HepG2 (cell line): Measurements from ENCODE around the gene STK36. TPM values are rescaled to one million over a fixed set of nuclear protein-coding genes. Genes with fewer than 3 reads are reported as not detected.

Experiments used
- CBX5 ChIP-seq: sonication (generic); formaldehyde crosslinking; IDR thresholded peaks from 2 replicates; pipeline ENCODE4 v1.4.0; 2020; ENCODE audit warnings: missing genetic modification reagents, borderline replicate concordance
- NCOA2 ChIP-seq: sonication (generic); formaldehyde crosslinking; IDR thresholded peaks from 2 replicates; pipeline ENCODE4 v1.8.0; 2022; ENCODE audit warnings: inconsistent platforms
- PHF21A ChIP-seq: sonication (generic); formaldehyde crosslinking; IDR thresholded peaks from 2 replicates; pipeline ENCODE4 v1.5.0; 2020; ENCODE audit warnings: mild to moderate bottlenecking, missing genetic modification reagents
- RARG ChIP-seq: sonication (generic); formaldehyde crosslinking; IDR thresholded peaks from 2 replicates; pipeline ENCODE4 v1.4.0; 2020; ENCODE audit warnings: low read depth, mild to moderate bottlenecking, missing genetic modification reagents
- SATB2 ChIP-seq: sonication (generic); formaldehyde crosslinking; IDR thresholded peaks from 2 replicates; pipeline ENCODE4 v1.5.0; 2020; ENCODE audit warnings: missing genetic modification reagents
- SMAD9 ChIP-seq: sonication (generic); formaldehyde crosslinking; IDR thresholded peaks from 2 replicates; pipeline ENCODE4 v1.5.1; 2020; ENCODE audit warnings: mild to moderate bottlenecking, missing genetic modification reagents
- SPEN ChIP-seq: sonication (generic); formaldehyde crosslinking; IDR thresholded peaks from 2 replicates; pipeline ENCODE4 v1.5.1; 2020; ENCODE audit warnings: low read depth, mild to moderate bottlenecking, missing genetic modification reagents
- SRY ChIP-seq: sonication (generic); formaldehyde crosslinking; IDR thresholded peaks from 2 replicates; pipeline ENCODE4 v1.8.0; 2022; ENCODE audit warnings: mild to moderate bottlenecking, missing genetic modification reagents
- ZBTB3 ChIP-seq: sonication (generic); formaldehyde crosslinking; IDR thresholded peaks from 2 replicates; pipeline ENCODE4 v1.4.0; 2020; ENCODE audit warnings: low read depth, mild to moderate bottlenecking, moderate library complexity, missing genetic modification reagents, borderline replicate concordance
- ZFP36L2 ChIP-seq: sonication (generic); formaldehyde crosslinking; IDR thresholded peaks from 2 replicates; pipeline ENCODE4 v1.4.0; 2020; ENCODE audit warnings: missing genetic modification reagents
- ZNF432 ChIP-seq: sonication (generic); formaldehyde crosslinking; IDR thresholded peaks from 2 replicates; pipeline ENCODE4 v1.5.0; 2020; ENCODE audit warnings: missing genetic modification reagents, mild to moderate bottlenecking, borderline replicate concordance
- ZNF615 ChIP-seq: sonication (generic); formaldehyde crosslinking; IDR thresholded peaks from 2 replicates; pipeline ENCODE4 v1.5.0; 2020; ENCODE audit warnings: mild to moderate bottlenecking, missing genetic modification reagents, borderline replicate concordance
- ZNF713 ChIP-seq: sonication (generic); formaldehyde crosslinking; IDR thresholded peaks from 2 replicates; pipeline ENCODE4 v1.4.0; 2020; ENCODE audit warnings: mild to moderate bottlenecking, missing genetic modification reagents
- ZNF775 ChIP-seq: sonication (generic); formaldehyde crosslinking; IDR thresholded peaks from 2 replicates; pipeline ENCODE4 v1.4.0; 2020; ENCODE audit warnings: missing genetic modification reagents, mild to moderate bottlenecking, moderate library complexity, borderline replicate concordance
- ZNF777 ChIP-seq: sonication (generic); formaldehyde crosslinking; IDR thresholded peaks from 2 replicates; pipeline ENCODE4 v1.4.0; 2020; ENCODE audit warnings: missing genetic modification reagents
- polyA plus RNA-seq, 8 experiments: library from polyadenylated mRNA; depleted of rRNA in 3 of 8; stranded (reverse) in 7 of 8; unstranded in 1 of 8; fragments of >200 nt; fragmentation: Illumina TruSeq in 4 of 8; extraction: Trizol in 4 of 8; gene quantifications; 2 replicates each; pipeline versions ENCODE4 v1.2.1 to v1.2.3, GENCODE V29; 2011 to 2016; ENCODE audit warnings: low read depth in 4 of 8, missing spikeins in 1 of 8, mixed read lengths in 1 of 8; ENCODE audit not compliant: insufficient read depth in 1 of 8
- total RNA-seq, 5 experiments: library from RNA; depleted of rRNA; stranded (reverse); fragments of >200 nt; fragmentation: Illumina TruSeq; extraction: Trizol; gene quantifications; 2 replicates each; pipeline ENCODE4 v1.2.3, GENCODE V29; 2016; ENCODE audit warnings: low read depth in 1 of 5
- TF ChIP-seq, protein P1 (sequence below), 2 experiments: fragments of 450-650 bp in 1 of 2; sonication (generic) in 1 of 2; formaldehyde crosslinking; IDR thresholded peaks; 2 replicates each; pipeline versions ENCODE4 v1.5.0 to v1.8.0; 2020 to 2022; ENCODE audit warnings: mild to moderate bottlenecking in 1 of 2, missing genetic modification reagents in 1 of 2
- TF ChIP-seq, protein P2 (sequence below): sonication (generic); formaldehyde crosslinking; IDR thresholded peaks from 2 replicates; pipeline ENCODE4 v1.8.0; 2022; ENCODE audit warnings: mild to moderate bottlenecking, missing genetic modification reagents
- TF ChIP-seq, protein P3 (sequence below): sonication (generic); formaldehyde crosslinking; IDR thresholded peaks from 2 replicates; pipeline ENCODE4 v1.4.0; 2020; ENCODE audit warnings: mild to moderate bottlenecking, missing genetic modification reagents
- TF ChIP-seq, protein P4 (sequence below): sonication (generic); formaldehyde crosslinking; IDR thresholded peaks from 2 replicates; pipeline ENCODE4 v1.8.0; 2022; ENCODE audit warnings: mild to moderate bottlenecking, missing genetic modification reagents, borderline replicate concordance
- TF ChIP-seq, protein P5 (sequence below): sonication (generic); formaldehyde crosslinking; IDR thresholded peaks from 2 replicates; pipeline ENCODE4 v1.4.0; 2020; ENCODE audit warnings: missing genetic modification reagents

STK36 gene
- total and polyA plus RNA-seq, 2 of the 13 experiments (the other 11 are each of a cell fraction or from before 2014, with no cell fraction given) = 45.9 to 83.5 TPM

DNA sequence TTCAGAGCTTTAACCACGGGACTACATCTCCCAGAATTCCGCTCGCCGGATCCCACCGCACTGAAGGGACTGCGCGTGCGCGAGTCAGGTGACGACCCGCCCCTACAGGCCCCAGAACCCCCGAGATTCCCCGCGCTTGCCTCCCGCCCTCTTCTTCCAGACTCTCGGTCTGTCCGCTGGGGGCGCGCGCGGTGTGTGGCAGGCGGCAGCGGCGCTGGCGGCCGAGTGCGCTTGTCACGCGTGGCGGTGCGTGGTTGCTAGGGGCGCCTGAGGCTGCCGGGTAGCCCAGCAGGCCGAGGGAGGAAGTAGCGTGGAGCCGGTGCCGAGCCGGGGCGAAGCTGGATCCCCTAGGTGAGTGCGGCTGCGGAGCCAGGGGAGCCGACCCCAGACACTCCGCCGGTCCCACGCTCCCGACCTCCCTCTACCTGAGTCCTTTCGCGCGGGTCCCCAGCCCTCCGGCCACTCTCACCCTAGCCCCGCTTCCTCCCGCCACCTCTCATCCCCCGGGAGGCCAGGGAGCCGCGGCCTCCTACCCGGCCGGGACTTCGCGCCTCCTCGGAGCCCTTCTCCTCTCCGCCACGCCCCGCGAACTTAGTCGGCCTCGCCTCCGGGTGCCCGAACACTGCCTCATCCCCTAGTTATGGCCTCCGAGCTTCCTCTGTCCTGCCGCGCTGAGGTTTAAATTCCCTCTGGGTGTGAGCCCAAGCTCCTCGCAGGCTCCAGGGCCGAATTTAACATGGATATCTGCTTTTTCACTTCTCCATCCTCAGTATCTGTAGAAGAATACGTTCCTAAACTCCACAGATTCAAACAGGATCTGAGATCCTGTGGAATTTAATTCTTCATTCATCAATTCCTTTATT lies 39.0 kb downstream of the STK36 start, which contains the start of gene TTLL4 (continued):
- peak; percentile 59 for TF ChIP-seq PHF21A
- no peak for TF ChIP-seq ZNF432 (CRISPR knock-in tag)
- peak; percentile 88; the same call in 1 of the 2 replicates for TF ChIP-seq ZNF713
- TF ChIP-seq SATB2 (CRISPR knock-in tag) = peak; percentile 10; the same call in 1 of the 2 replicates
- TF ChIP-seq, protein P1, sequence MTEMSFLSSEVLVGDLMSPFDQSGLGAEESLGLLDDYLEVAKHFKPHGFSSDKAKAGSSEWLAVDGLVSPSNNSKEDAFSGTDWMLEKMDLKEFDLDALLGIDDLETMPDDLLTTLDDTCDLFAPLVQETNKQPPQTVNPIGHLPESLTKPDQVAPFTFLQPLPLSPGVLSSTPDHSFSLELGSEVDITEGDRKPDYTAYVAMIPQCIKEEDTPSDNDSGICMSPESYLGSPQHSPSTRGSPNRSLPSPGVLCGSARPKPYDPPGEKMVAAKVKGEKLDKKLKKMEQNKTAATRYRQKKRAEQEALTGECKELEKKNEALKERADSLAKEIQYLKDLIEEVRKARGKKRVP (CRISPR knock-in tag; IDR thresholded peaks at IDR 0.05) = 0 out of 4 replicates have a peak, but pooled peaks of 1 of the 2 experiments have one; percentile 21
- TF ChIP-seq CBX5 (CRISPR knock-in tag) = peak; percentile 90; the same call in 1 of the 2 replicates
- peak; percentile 97 for TF ChIP-seq SPEN (CRISPR knock-in tag)
- TF ChIP-seq ZFP36L2 (CRISPR knock-in tag) = no peak; the same call in 1 of the 2 replicates
- TF ChIP-seq, protein P2, sequence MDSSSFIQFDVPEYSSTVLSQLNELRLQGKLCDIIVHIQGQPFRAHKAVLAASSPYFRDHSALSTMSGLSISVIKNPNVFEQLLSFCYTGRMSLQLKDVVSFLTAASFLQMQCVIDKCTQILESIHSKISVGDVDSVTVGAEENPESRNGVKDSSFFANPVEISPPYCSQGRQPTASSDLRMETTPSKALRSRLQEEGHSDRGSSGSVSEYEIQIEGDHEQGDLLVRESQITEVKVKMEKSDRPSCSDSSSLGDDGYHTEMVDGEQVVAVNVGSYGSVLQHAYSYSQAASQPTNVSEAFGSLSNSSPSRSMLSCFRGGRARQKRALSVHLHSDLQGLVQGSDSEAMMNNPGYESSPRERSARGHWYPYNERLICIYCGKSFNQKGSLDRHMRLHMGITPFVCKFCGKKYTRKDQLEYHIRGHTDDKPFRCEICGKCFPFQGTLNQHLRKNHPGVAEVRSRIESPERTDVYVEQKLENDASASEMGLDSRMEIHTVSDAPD (CRISPR knock-in tag) = no peak
- peak; percentile 70 for TF ChIP-seq ZNF777 (CRISPR knock-in tag)
- 0 out of 2 replicates have a peak, but pooled peaks have one; percentile 71 for TF ChIP-seq ZNF615 (CRISPR knock-in tag)
- TF ChIP-seq SMAD9 = no peak; the same call in 1 of the 2 replicates
- TF ChIP-seq ZNF775 (CRISPR knock-in tag) = no peak
- TF ChIP-seq NCOA2 (CRISPR knock-in tag) = no peak; the same call in 1 of the 2 replicates
- TF ChIP-seq, protein P3, sequence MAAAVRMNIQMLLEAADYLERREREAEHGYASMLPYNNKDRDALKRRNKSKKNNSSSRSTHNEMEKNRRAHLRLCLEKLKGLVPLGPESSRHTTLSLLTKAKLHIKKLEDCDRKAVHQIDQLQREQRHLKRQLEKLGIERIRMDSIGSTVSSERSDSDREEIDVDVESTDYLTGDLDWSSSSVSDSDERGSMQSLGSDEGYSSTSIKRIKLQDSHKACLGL (CRISPR knock-in tag) = peak; percentile 98
- 0 out of 2 replicates have a peak, but pooled peaks have one; percentile 57 for TF ChIP-seq SRY (CRISPR knock-in tag)
- no peak for TF ChIP-seq RARG (CRISPR knock-in tag)
- TF ChIP-seq, protein P4, sequence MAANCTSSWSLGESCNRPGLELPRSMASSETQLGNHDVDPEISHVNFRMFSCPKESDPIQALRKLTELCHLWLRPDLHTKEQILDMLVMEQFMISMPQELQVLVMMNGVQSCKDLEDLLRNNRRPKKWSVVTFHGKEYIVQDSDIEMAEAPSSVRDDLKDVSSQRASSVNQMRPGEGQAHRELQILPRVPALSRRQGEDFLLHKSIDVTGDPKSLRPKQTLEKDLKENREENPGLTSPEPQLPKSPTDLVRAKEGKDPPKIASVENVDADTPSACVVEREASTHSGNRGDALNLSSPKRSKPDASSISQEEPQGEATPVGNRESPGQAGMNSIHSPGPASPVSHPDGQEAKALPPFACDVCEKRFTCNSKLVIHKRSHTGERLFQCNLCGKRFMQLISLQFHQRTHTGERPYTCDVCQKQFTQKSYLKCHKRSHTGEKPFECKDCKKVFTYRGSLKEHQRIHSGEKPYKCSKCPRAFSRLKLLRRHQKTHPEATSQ = peak; percentile 88
- no peak; the same call in 1 of the 2 replicates for TF ChIP-seq ZBTB3 (CRISPR knock-in tag)
- TF ChIP-seq, protein P5, sequence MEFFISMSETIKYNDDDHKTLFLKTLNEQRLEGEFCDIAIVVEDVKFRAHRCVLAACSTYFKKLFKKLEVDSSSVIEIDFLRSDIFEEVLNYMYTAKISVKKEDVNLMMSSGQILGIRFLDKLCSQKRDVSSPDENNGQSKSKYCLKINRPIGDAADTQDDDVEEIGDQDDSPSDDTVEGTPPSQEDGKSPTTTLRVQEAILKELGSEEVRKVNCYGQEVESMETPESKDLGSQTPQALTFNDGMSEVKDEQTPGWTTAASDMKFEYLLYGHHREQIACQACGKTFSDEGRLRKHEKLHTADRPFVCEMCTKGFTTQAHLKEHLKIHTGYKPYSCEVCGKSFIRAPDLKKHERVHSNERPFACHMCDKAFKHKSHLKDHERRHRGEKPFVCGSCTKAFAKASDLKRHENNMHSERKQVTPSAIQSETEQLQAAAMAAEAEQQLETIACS (CRISPR knock-in tag) = 0 out of 2 replicates have a peak, but pooled peaks have one; percentile 54
